Measurements from ENCODE around the gene TSG101.

GRCh38 chr11:18449251-18449650 lies 77.5 kb downstream of the TSG101 start:
- TF ChIP-seq CTCF (IDR thresholded peaks at IDR 0.05 in 4 of 5, conservative IDR thresholded peaks at IDR 0.05 in 1 of 5) (no peak), POLR2A (IDR thresholded peaks at IDR 0.05) (no peak)
